ENCODE measurements around the gene CARD6.
"Not testable (repeated sequence)": the region's sequence is repeated elsewhere in the genome, so short reads cannot be mapped to it uniquely, and the experiment has no call there.

The CARD6 gene

GRCh38 chr5:40873286-40873880, 32.2 kb downstream of the CARD6 start:
- no peak for DNase-seq

GRCh38 chr5:40875958-40876357, 34.8 kb downstream of the CARD6 start:
- DNase-seq, result no peak

GRCh38 chr5:40877371-40877988, 36.3 kb downstream of the CARD6 start:
- DNase-seq, result no peak

GRCh38 chr5:40879163-40879942, 38.2 kb downstream of the CARD6 start:
- peak; percentile 47 for DNase-seq

- no peak for DNase-seq
Measured at GRCh38 chr5:40882291-40882690, 41.1 kb downstream of the CARD6 start.

GRCh38 chr5:40883051-40883450, 41.9 kb downstream of the CARD6 start:
- DNase-seq, result not testable (repeated sequence)

- not testable (repeated sequence) for DNase-seq
Measured at GRCh38 chr5:40895440-40896425, 54.6 kb downstream of the CARD6 start.

- DNase-seq, result peak; percentile 68
Measured at GRCh38 chr5:40904205-40904993, 63.2 kb downstream of the CARD6 start.

GRCh38 chr5:40904994-40905306, 63.8 kb downstream of the CARD6 start:
- no peak for DNase-seq

- DNase-seq, result no peak
Measured at GRCh38 chr5:40906351-40906751, 65.2 kb downstream of the CARD6 start.

- no peak for DNase-seq
Measured at GRCh38 chr5:40909264-40909663, 68.1 kb downstream of the CARD6 start, which contains the start of gene C7. Gene C7, plus strand, starts transcription at chr5:40909497. Its CDS starts 114 bp downstream, at chr5:40909611.

- DNase-seq, result no peak
Measured at GRCh38 chr5:40909723-40910122, 68.6 kb downstream of the CARD6 start.
